ENCODE results near the gene GRAMD4.
"Not testable (repeated sequence)": the region's sequence is repeated elsewhere in the genome, so short reads cannot be mapped to it uniquely, and the experiment has no call there.

The GRAMD4 gene

DNA sequence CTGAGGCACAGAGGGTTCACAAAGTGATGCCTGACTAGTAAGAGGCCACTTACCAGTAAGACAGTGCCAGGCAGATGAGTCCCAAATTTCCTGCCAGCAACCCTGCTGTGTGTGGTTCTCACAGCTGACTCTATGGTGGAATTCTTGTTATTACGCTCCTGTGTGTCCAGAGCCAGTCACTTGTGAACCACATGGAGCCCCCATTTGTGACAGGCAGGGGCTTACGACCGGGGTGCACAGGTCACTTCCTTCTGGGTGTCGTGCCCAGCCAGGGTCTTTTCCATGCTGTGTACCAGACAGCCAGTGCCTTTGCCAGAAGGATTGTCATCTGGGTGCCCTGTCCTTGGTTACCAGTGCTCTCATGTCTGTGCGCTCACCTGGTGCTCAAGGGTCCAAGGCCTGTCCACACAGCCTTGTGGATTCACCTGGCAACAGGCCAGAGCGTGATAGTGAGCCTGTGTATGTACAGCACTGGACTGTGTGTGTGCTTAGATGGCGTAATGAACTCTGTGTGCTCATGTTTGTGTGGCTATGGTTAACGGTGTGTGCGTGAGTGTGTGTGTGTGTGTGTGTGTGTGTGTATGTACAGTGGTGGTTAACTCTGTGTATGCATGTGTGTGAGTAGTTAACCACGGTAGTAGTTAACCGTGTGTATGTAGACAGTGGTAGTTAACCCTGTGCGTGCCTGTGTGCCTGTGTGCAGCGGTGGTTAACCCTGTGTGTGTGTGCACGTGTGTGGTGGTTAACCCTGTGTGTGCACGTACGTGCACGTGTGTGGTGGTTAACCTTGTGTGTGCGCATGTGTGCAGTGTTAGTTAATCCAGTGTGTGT is 18.6 kb downstream of the GRAMD4 start:
- DNase-seq, result no peak

- DNase-seq, result no peak
Measured at GRCh38 chr22:46639843-46640242, 19.7 kb downstream of the GRAMD4 start.

DNA sequence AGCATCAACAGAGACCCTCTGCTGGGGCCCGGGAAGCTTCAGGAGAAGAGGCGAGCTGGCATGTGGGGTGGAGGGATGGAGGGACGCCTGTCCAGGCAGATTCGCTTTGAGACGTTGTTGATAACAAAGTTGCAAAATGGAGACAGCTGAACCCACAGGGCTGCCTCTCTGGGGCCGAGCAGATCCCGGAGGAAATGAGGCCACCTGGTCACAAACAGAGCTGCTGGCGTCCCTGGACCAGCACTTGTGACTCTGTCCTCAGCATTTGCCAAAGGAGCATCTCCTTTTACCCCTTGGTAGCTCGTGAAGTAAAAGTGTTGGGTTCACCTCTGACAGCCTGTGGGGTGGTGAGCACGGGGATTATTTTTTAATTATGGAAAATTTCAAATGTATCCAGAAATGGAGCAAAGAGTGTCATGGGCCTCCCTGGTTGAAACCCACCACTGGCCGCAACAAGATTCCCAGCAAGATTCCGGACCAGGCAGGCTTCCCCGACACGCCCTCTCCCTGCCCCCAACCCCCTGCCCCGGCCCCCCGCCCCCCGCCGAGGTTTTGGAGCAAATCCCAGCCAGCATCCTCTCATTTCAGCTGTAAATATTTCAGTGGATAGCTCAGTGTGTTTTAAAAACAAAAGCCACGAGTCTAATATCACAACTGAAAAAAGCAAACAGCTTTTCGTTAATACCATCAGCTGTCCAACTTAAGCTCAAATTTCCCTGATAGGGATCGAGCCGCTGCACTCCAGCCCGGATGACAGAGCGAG is 20.3 kb downstream of the GRAMD4 start:
- DNase-seq, result no peak

- no peak for DNase-seq
Measured at GRCh38 chr22:46641811-46642266, 21.7 kb downstream of the GRAMD4 start.

GRCh38 chr22:46642840-46643480 is 22.8 kb downstream of the GRAMD4 start:
- DNase-seq, result not testable (repeated sequence)

GRCh38 chr22:46646531-46647215 is 26.5 kb downstream of the GRAMD4 start:
- DNase-seq, result no peak

- DNase-seq, result not testable (repeated sequence)
Measured at GRCh38 chr22:46648225-46648820, 28.1 kb downstream of the GRAMD4 start.

GRCh38 chr22:46649141-46650077 is 29.2 kb downstream of the GRAMD4 start:
- no peak for DNase-seq

DNA sequence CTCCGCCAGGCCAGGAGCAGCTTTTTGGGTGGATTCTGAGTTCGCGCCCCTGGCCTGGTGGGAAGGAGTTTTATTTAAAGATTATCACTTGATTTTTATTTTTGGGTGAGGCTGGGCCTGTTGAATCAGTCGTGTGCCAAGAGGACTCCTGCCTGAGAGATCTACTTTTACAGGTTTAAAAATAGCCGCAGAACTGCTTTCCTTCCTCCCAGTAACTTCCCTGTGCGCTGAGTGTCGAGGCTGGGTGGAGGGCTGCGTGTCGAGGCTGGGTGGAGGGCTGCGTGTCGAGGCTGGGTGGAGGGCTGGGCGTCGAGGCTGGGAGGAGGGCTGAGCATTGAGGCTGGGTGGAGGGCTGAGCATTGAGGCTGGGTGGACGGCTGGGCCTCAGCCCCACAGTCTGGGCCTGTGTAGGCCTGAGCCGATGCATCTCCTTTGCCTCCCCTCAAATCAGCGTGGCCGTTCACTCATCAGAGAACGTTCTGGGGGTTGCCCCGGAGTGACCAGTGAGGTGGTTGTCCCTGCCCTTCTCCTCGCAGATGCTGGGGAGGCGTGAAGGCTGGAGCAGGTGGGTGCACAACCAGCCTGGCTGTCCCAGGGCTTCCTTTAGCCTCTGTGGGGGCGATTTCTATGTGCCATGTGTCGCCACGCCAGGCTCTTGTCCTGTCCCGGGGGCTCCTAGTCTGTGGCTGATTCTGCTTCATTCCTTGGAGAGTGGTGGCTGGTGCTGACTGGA is 30.1 kb downstream of the GRAMD4 start:
- DNase-seq, result no peak

DNA sequence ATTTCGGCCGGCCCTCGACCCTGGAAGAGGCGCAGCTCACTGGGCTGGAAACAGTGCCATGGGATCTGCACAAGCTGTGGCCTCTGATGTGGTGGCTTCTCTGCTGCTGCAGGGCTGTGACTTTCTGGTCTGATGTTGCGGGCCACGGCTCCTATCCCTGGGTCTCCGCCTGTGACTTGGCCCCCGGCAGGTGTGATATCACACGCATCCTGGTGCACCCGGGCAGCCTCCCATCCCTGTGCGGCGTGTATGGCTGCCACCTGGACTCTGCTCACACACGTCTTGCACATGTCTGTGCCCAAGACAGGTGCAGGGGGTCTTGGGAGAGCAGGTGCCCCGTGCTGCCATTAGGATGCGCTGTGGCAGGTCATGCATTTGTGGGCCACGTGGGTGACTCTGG is 31.1 kb downstream of the GRAMD4 start:
- no peak for DNase-seq

- DNase-seq, result no peak
Measured at GRCh38 chr22:46652081-46652846, 32.1 kb downstream of the GRAMD4 start.

DNA sequence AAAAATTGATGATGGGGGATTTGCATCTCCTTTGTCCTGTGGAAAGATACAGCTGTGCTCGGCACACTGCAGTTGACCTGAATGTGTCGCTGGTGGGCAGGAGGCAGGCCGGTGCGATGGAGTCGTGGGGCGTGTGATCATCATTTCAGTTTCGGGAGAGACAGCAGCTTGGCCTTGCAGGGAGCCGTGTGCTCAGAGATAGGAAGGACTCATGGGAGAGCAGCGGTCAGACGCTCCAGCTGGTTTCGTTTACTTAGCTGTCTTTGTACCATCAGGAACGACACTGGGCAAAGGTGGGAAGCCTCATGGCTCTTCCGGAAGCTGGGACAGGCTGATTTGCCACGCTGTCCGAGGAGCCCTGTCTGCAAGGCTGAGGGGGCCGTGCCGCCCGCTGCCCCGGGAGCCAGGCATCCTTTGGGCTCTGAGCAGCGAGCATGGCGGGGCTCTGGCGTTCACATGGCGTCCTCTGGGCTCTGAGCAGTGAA is 32.7 kb downstream of the GRAMD4 start:
- DNase-seq, result no peak

GRCh38 chr22:46653596-46653995 is 33.4 kb downstream of the GRAMD4 start:
- DNase-seq, result no peak

GRCh38 chr22:46654426-46654825 is 34.2 kb downstream of the GRAMD4 start:
- DNase-seq, result no peak

GRCh38 chr22:46654927-46655595 is 34.9 kb downstream of the GRAMD4 start:
- DNase-seq, result no peak

DNA sequence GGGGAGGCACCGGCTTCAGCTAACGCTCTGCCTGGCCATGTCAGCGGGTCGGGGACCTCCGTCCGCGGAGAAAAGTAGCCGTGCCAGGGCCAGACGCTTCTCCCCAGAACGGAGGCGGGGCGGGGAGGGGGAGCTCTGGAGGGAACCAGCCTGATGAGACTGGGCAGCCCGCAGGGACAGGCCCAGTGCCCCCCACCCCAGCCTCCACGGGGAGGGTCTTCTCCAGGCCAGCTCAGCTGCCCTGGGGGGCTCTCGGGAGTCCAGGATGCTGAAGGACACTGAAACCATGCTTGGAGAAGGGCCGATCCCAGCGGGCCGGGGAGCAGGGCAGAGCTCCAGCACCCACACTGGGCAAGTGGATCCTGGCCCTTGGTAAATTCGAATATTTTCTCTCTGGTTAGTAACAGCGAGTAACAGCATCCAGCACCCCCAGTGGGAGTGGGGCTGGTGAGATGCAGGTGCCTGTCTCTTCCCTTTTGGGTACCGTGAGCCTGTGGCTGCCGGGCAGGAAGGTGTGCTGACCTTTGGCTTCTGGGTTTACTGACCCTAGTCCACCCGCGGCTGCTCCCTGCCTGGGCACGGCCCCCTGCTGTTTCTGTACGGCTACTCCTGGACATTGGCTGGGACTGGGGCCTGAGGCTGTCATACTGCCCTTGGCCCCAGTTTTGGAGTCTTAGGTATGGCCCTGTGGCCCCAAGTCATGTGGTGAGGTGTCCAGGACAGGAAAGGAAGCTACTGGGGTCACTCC is 35.8 kb downstream of the GRAMD4 start:
- no peak for DNase-seq

DNA sequence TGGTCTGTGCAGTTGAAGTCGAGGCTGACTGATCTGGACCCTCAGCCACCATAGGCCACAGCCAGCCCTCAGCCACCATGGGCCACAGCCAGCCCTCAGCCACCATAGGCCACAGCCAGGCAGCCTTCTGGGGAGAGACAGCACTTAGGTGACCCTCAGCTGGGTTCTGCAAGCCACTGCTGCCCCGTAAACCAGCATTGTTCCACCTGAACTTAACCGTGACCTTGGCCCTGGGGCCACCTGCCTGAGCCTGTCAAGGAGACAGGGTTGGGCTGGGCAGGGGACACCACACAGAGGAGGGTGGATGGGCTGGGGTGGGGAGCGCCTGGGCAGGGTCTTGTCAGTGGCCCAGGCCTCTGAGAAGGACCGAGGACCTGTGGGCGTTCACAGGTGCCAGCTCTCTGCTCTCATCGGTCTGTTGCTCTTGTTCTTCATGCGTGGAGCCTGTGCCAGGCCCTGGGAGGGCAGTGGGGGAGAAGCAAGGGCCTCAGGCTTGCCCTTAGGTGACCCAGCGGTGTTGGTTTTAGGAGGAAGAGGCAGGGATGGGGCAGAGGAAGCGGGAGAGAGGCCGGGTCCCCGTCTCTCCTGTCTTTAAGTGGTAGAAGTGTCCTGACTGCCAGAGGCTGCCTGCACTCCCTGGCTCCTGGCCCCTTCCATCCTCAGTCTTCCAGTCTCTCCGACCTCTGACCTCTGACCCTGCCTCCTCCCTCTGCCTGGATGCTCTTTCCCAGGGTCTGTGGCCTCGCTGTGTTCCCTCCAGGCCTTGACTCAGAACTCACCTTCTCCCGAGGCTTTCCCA is 36.9 kb downstream of the GRAMD4 start:
- no peak for DNase-seq

- no peak for DNase-seq
Measured at GRCh38 chr22:46657655-46657953, 37.4 kb downstream of the GRAMD4 start.

Data from RPMI8226 (cell line).